NCI-H748 (cell line): ENCODE results near the gene OR4L1.
"Not testable (repeated sequence)": the region's sequence is repeated elsewhere in the genome, so short reads cannot be mapped to it uniquely, and the experiment has no call there.

Source experiments
- DNase-seq: peaks from one replicate; lab custom pipeline; 2025; ENCODE audit not compliant: unreplicated experiment; lab: John Stamatoyannopoulos, UW

The OR4L1 gene

GRCh38 chr14:20059745-20060144, at the start of gene OR4L1:
Gene OR4L1, plus strand, starts transcription at chr14:20060045. Its CDS starts 0 bp downstream, at chr14:20060045.
- no peak for DNase-seq

GRCh38 chr14:20019257-20019865, 40.5 kb upstream of the OR4L1 start, which contains the start of gene OR4K14:
Gene OR4K14, minus strand, starts transcription at chr14:20019307. Its CDS starts 4,114 bp downstream, at chr14:20015193.
- DNase-seq, result no peak

- DNase-seq, result no peak
These were observed 28.8 kb upstream of the OR4L1 start for GRCh38 chr14:20031058-20031457.

- no peak for DNase-seq
These were observed 24.4 kb upstream of the OR4L1 start for GRCh38 chr14:20035449-20035848.

- no peak for DNase-seq
These were observed 23.9 kb upstream of the OR4L1 start, which contains the start of gene OR4K13 for GRCh38 chr14:20035938-20036337. Gene OR4K13, minus strand, starts transcription at chr14:20036038. Its CDS starts 1,280 bp downstream, at chr14:20034758.

- no peak for DNase-seq
These were observed 15.6 kb upstream of the OR4L1 start for GRCh38 chr14:20044243-20044642.

- no peak for DNase-seq
These were observed 11.6 kb upstream of the OR4L1 start for GRCh38 chr14:20048202-20048601.

GRCh38 chr14:20092050-20092449, 32.2 kb downstream of the OR4L1 start:
- DNase-seq, result no peak

- no peak for DNase-seq
These were observed 33.6 kb downstream of the OR4L1 start for GRCh38 chr14:20093442-20093841.

- DNase-seq, result not testable (repeated sequence)
These were observed 39.3 kb downstream of the OR4L1 start for GRCh38 chr14:20098926-20099770.

- DNase-seq, result no peak
These were observed 50.6 kb downstream of the OR4L1 start, which contains the start of gene OR4K17 for GRCh38 chr14:20110438-20110837. Gene OR4K17, plus strand, starts transcription at chr14:20110739. Its CDS starts 6,761 bp downstream, at chr14:20117500.
